ENCODE data around the gene PTPRG. TPM values are rescaled to one million over a fixed set of nuclear protein-coding genes. Genes with fewer than 3 reads are reported as not detected.

The PTPRG gene
- total and polyA plus RNA-seq, 4 donors: 3.6 to 35.6 (median 8.1) TPM

- H3K9ac ChIP-seq (ENCODE audit: low read depth in 1 of 2, low read length in 2 of 2): no peak overlapping the region
- 71% methylated on average over 1 of the region's 1 CpG for WGBS
- peaks cover 0 to 5% (median under 1%) of the 10 kb centered on the region in 4 donors for H3K36me3 ChIP-seq (ENCODE audit: control insufficient read depth in 4 of 4, insufficient read depth in 3 of 4, low read depth in 1 of 4, low read length in 3 of 4)
- TF ChIP-seq CTCF (IDR thresholded peaks at IDR 0.05; ENCODE audit: low read depth, low read length, missing input control): no peak
- TF ChIP-seq HNF4A (conservative IDR thresholded peaks at IDR 0.05): no peak
- no peak for TF ChIP-seq NR2F2 (IDR thresholded peaks at IDR 0.05)
- no peak for TF ChIP-seq EGR1 (IDR thresholded peaks at IDR 0.05; ENCODE audit: low read depth in 2 of 2)
- no peak for TF ChIP-seq JUND (IDR thresholded peaks at IDR 0.05)
- H3K4me1 ChIP-seq (ENCODE audit: control insufficient read depth in 4 of 4, insufficient read depth in 4 of 4, low read length in 3 of 4): peaks cover 0 to 29% (median 14%) of the 10 kb centered on the region in 4 donors
- H3K4me3 ChIP-seq (ENCODE audit: low read depth in 1 of 3, low read length in 3 of 3): no peak overlapping the region
- no peaks in the 10 kb centered on the region for H3K27me3 ChIP-seq (ENCODE audit: control insufficient read depth in 4 of 4, insufficient read depth in 4 of 4, low read length in 3 of 4)
- H3K27ac ChIP-seq (ENCODE audit: low read depth in 1 of 2, low read length in 2 of 2): no peak overlapping the region
- DNase-seq (ENCODE audit: low spot score): no peak
- no peaks in the 10 kb centered on the region for H3K9me3 ChIP-seq (ENCODE audit: control insufficient read depth in 4 of 4, low read length in 3 of 4)
Observed at GRCh38 chr3:62265528-62265927, 704.2 kb downstream of the PTPRG start.

- H3K27ac ChIP-seq (ENCODE audit: low read depth in 1 of 2, low read length in 2 of 2): peak overlapping the region; percentile 18 to 26
- DNase-seq (ENCODE audit: low spot score): no peak
- no peaks in the 10 kb centered on the region for H3K27me3 ChIP-seq (ENCODE audit: control insufficient read depth in 4 of 4, insufficient read depth in 4 of 4, low read length in 3 of 4)
- no peak overlapping the region for H3K4me3 ChIP-seq (ENCODE audit: low read depth in 1 of 3, low read length in 3 of 3)
- peaks cover 0 to 7% (median under 1%) of the 10 kb centered on the region in 4 donors for H3K36me3 ChIP-seq (ENCODE audit: control insufficient read depth in 4 of 4, insufficient read depth in 3 of 4, low read depth in 1 of 4, low read length in 3 of 4)
- H3K9me3 ChIP-seq (ENCODE audit: control insufficient read depth in 4 of 4, low read length in 3 of 4): no peaks in the 10 kb centered on the region
- H3K9ac ChIP-seq (ENCODE audit: low read depth in 1 of 2, low read length in 2 of 2): no peak overlapping the region
- peak; percentile 94 to 95 for TF ChIP-seq HNF4A (conservative IDR thresholded peaks at IDR 0.05)
- peak; percentile 84 for TF ChIP-seq SP1 (IDR thresholded peaks at IDR 0.05)
- no peak for TF ChIP-seq FOXA1 (IDR thresholded peaks at IDR 0.05)
- no peak for TF ChIP-seq TAF1 (conservative IDR thresholded peaks at IDR 0.05)
- no peak for TF ChIP-seq HNF4G (IDR thresholded peaks at IDR 0.05)
- no peak for TF ChIP-seq MAX (IDR thresholded peaks at IDR 0.05)
- peak; percentile 57 to 75 for TF ChIP-seq RXRA (IDR thresholded peaks at IDR 0.05)
- peak in 1 of 2 donors; percentile 18 for TF ChIP-seq JUND (IDR thresholded peaks at IDR 0.05)
- no peak for TF ChIP-seq NR2F2 (IDR thresholded peaks at IDR 0.05)
- TF ChIP-seq EGR1 (IDR thresholded peaks at IDR 0.05; ENCODE audit: low read depth in 2 of 2): no peak
- TF ChIP-seq YY1 (IDR thresholded peaks at IDR 0.05): peak; percentile 44
- TF ChIP-seq GABPA (IDR thresholded peaks at IDR 0.05 in 1 of 2, conservative IDR thresholded peaks at IDR 0.05 in 1 of 2): no peak
- TF ChIP-seq ATF3 (IDR thresholded peaks at IDR 0.05): no peak
- no peak for TF ChIP-seq CTCF (IDR thresholded peaks at IDR 0.05; ENCODE audit: low read depth, low read length, missing input control)
- peak; percentile 62 for TF ChIP-seq REST (IDR thresholded peaks at IDR 0.05)
- no peak for TF ChIP-seq RAD21 (IDR thresholded peaks at IDR 0.05)
- no peak for TF ChIP-seq FOXA2 (IDR thresholded peaks at IDR 0.05)
- no peak for TF ChIP-seq ZBTB33 (IDR thresholded peaks at IDR 0.05)
- peaks cover 0 to 29% (median 14%) of the 10 kb centered on the region in 4 donors for H3K4me1 ChIP-seq (ENCODE audit: control insufficient read depth in 4 of 4, insufficient read depth in 4 of 4, low read length in 3 of 4)
Observed at GRCh38 chr3:62266668-62267283, 705.4 kb downstream of the PTPRG start.

All from liver (tissue), 9 donors.